SKM-1 (cell line): Measurements from ENCODE around the gene THYN1.

ENCODE experiments used
- DNase-seq: peaks from one replicate; lab custom pipeline; 2025; ENCODE audit not compliant: unreplicated experiment; lab: John Stamatoyannopoulos, UW

Gene THYN1

DNA sequence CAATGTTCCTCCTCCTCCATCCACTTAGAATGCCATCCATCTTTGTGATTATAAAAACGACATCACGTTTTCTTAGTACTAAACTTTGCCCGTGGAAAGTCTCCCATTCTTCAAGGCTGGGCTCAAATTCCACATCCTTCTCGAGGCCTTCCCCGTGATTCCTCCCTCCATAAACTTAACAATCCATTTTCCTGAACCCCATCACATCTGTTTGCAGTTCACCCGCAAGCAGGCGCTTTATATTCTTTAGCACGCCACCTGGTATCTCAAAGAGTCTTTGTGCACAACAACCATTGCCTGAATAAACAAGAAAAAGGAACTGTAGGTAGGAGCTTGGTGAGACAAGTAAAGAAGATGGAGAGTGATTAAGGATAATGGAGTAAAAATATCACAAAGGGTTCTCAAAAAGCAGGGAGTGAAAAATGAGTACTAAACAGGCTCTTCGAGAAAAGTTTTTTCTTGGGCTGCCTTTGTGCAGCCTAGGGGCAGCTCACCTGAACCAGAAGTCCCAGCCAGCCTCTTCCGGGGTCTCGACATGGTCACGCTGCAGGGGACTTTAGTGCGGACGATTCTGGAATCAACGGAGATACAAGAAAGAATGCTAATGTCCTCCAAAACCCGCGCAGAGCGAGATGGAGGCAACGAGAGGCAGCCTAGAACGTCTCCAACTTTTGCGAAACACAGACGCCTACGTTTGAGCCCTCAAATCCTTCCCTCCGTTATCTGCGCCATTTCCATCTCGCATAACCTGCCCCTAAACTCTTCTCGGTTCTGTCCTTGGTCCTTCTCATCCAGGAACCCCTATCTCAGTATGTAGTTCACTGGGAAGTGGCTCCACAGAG lies 585 bp downstream of the THYN1 start:
- no peak for DNase-seq

DNA sequence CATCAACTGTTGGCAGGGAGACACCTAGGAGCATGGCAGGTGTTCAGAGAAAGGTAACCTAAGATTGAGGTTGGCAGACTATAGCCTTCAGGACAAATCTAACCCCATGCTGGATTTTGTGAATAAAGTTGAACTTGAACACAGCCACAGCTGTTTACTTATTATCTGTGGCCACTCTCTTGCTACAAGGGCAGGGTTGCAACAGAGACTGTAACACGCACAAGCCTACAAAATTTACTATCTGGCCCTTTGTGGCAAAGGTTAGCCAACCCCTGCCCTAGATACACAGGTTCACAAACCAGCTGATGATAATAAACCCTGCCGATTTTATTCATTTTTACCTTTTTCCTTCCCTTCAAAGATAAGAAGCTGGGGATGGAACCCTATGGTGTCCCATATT lies 2.5 kb downstream of the THYN1 start:
- DNase-seq, result no peak

GRCh38 chr11:134250246-134250645 lies 2.9 kb downstream of the THYN1 start:
- no peak for DNase-seq

DNA sequence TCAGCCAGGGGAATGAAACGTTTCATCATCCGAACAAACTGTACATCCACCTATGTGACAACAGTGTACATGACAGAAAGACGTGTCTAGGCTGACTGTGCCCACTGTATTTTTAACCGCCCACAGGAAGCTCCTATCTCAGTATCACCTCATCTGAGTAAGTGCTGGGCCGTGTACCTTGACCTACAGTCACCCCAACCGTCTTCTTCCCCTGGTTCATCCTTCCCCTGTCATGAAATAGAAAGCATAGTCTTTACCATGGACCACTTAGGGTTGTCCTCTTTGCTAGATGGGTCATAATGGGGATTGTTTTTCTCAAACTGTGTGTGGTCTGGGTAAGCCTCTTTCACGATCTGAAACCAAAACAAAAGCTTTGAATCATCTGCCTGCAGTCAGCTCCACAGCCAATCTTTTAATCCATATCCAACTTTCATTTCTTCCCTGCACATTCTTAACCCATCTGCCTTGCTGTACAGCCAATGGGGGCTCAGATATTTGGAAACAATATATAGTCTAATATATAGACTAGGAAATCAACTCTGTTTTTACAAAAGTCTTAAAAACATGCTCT lies 4.2 kb downstream of the THYN1 start:
- no peak for DNase-seq

- DNase-seq, result no peak
Measured at GRCh38 chr11:134246678-134247077, 6.5 kb downstream of the THYN1 start.

DNA sequence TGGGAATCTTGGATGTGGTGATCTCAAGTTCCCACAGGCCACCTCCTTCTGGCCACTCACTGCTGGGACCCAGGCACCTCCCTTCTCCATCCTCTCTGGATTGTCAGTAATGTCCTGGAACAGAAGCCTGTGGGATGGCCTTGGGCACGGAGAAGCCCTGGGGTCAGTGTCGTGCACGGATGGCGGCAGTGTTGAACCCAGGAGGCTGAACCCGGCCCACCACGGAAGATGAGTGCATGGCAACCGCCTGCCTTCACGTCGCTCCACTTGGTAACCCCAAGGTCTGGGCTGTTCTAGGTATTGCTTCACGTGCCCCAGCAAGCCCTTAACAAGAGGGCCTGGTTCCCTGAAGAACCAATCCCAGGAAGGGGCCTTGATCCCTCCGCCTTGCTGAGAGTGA lies 7.1 kb downstream of the THYN1 start:
- no peak for DNase-seq

DNA sequence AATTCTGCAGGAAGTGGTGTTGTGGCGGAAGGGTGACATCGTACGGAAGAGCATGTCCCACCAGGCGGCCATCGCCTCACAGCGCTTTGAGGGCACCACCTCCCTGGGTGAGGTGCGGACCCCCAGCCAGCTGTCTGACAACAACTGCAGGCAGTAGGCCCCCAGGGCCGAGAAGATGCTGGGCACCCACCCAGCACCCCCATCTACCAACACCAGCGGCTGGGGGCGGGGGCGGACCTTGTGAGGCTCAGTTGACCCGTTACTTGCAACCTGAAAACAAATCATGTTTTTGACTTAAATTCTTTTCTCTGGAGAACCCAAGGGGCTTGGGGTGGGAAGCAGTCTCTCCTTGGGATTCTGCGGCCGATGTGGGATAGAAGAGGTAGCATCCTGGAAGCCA lies 7.7 kb downstream of the THYN1 start:
- no peak for DNase-seq

- no peak for DNase-seq
Measured at GRCh38 chr11:134244593-134244992, 8.6 kb downstream of the THYN1 start.

GRCh38 chr11:134243913-134244312 lies 9.2 kb downstream of the THYN1 start:
- no peak for DNase-seq

DNA sequence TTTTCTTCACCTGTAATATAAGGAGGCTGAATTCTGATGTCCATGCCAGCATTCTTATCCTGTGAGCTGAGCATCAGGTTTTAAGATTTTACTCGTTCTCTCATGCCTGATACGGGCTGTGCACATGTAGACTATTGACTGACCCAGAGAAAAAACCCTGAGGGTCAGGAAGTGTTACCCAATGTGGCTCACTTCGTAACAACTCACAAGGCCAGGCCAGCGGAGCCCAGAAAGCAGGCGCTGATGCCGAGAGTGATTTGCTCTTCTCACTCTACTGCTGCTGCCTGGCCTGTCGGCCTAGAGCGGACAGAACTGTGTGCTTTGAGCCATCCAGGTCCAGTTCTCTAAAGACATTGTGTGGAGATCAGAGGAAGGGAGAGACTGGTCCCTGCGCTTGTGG lies 10.8 kb downstream of the THYN1 start:
- DNase-seq, result no peak

DNA sequence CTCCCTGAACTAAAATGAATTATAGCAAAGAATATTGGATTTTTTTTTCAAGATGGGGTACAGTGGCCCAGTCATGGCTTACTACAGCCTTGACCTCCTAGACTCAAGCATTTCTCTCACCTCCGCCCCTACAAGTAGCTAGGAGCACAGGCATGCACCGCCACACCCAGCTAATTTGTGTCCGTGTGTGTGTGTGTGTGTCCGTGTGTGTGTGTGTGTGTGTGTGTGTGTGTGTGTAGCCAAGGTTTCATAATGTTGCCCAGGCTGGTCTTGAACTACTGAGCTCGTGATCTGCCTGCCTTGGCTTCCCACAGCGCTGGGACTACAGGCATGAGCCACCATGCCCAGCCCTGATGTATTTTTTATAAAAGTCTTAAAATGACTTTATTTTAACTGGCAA lies 12.6 kb downstream of the THYN1 start:
- no peak for DNase-seq

- no peak for DNase-seq
Measured at GRCh38 chr11:134238956-134239355, 14.2 kb downstream of the THYN1 start.

- no peak for DNase-seq
Measured at GRCh38 chr11:134237557-134237922, 15.6 kb downstream of the THYN1 start.

GRCh38 chr11:134236834-134237556 lies 16.2 kb downstream of the THYN1 start:
- DNase-seq, result no peak

- DNase-seq, result no peak
Measured at GRCh38 chr11:134235399-134235798, 17.8 kb downstream of the THYN1 start.

- DNase-seq, result no peak
Measured at GRCh38 chr11:134233729-134234179, 19.4 kb downstream of the THYN1 start.

DNA sequence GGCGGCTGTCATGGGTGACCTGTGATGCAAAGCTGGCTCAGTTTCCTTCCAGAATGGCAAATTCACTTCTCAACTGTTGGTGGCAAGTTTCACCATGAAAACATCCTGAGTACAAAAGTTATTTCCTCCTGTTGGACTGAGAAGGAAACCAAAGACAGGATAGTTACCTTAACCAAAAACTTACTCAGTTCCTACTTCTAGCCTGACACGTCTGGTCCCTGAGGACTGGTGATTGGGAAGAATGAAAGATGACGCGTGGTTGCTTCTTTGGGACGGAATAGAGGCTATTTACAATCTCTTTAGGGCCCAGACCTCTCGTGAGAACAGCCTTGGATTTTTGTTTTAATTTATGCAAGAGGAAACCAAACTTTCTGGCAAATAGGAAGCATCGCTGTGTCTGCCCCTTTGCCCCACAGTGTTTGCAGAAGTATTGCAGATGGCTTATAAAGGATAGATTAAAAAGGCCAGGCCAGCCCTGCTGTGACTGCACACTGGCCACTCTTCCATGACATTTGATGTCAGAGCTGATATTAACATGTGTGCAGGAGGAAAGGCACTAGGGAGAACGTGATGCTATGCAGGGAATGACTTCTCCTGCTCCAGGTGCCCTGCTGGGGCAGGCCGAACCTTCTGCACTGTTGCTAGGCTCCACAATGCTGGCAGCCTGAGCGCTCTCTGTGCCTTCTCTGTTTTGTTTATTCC lies 21.0 kb downstream of the THYN1 start:
- no peak for DNase-seq

- no peak for DNase-seq
Measured at GRCh38 chr11:134230339-134230738, 22.8 kb downstream of the THYN1 start.

DNA sequence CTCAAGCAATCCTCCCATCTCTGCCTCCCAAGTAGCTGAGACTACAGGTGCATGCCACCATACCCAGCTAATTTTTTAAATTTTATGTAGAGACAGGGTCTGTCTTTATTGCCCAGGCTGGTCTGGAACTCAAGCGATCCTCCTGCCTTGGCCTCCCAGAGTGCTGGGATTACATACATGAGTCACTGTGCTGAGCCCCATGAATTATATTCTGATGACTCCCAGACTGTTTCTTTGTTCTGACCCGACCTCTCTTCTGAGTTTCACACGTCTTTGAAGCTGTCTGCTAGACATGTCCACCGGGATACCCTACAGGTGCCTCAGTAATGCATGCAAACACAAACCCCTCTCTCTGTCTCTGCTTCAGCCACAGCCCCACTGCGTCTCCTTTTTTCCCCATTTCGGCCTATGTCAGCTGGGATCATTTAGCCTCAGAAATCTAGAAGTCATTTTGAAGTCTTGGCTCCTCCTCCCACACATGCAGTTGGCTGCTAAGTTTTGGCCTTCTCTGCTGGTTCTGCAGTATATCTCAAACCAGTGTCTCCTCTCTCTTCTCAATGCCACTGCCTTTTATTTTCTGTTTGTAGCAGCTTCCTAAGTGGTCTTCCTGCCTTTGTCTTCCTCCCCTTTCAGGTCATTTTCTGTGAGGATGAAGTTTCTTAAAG lies 23.9 kb downstream of the THYN1 start:
- DNase-seq, result no peak

GRCh38 chr11:134228625-134229024 lies 24.5 kb downstream of the THYN1 start:
- no peak for DNase-seq

GRCh38 chr11:134226806-134227325 lies 26.3 kb downstream of the THYN1 start:
- no peak for DNase-seq
